Spleen (tissue), 11 donors: ENCODE measurements around the gene AHNAK2. TPM values are rescaled to one million over a fixed set of nuclear protein-coding genes. Genes with fewer than 3 reads are reported as not detected.

Experiments used
- DNase-seq: peaks from one replicate; pipeline ENCODE4 v3.0.0-alpha.2; 2020
- H3K27ac ChIP-seq, 8 donors: fragments of 200-600 bp; sonication (generic) in 7 of 8; 1 replicate in 4 of 8; 2 replicates in 4 of 8; pipeline versions ENCODE4 v1.5.0 to v1.8.0; 2016 to 2021; ENCODE audit warnings: inconsistent platforms in 4 of 8, mild to moderate bottlenecking in 4 of 8, moderate library complexity in 1 of 8
- H3K27me3 ChIP-seq, 7 donors: fragments of 200-600 bp; sonication (generic) in 6 of 7; replicated peaks in 1 of 7; 1 replicate in 4 of 7; 2 replicates in 3 of 7; pipeline versions ENCODE4 v1.5.0 to v1.8.0; 2016 to 2021; ENCODE audit warnings: inconsistent platforms in 3 of 7, mild to moderate bottlenecking in 1 of 7
- H3K36me3 ChIP-seq, 6 donors: fragments of 200-600 bp; sonication (generic) in 5 of 6; 1 replicate in 4 of 6; 2 replicates in 2 of 6; pipeline versions ENCODE4 v1.5.0 to v1.8.0; 2016 to 2021; ENCODE audit warnings: inconsistent platforms in 2 of 6
- H3K4me1 ChIP-seq, 6 donors: fragments of 200-600 bp; sonication (generic) in 5 of 6; 1 replicate in 3 of 6; 2 replicates in 3 of 6; pipeline versions ENCODE4 v1.5.0 to v1.8.0; 2016 to 2021; ENCODE audit warnings: inconsistent platforms in 3 of 6
- H3K4me3 ChIP-seq, 8 donors: fragments of 200-600 bp; sonication (generic) in 7 of 8; 1 replicate in 4 of 8; 2 replicates in 4 of 8; pipeline versions ENCODE4 v1.5.0 to v1.8.0; 2016 to 2021; ENCODE audit warnings: inconsistent platforms in 4 of 8, mild to moderate bottlenecking in 4 of 8, moderate library complexity in 2 of 8
- H3K9me3 ChIP-seq, 8 donors: fragments of 200-600 bp; sonication (generic) in 7 of 8; 1 replicate in 4 of 8; 2 replicates in 4 of 8; pipeline versions ENCODE4 v1.5.0 to v1.8.0; 2016 to 2021; ENCODE audit warnings: inconsistent platforms in 4 of 8
- CTCF ChIP-seq, 11 experiments: fragments of 200-600 bp in 7 of 11; fragments of 450-650 bp in 4 of 11; sonication (generic) in 4 of 11; IDR thresholded peaks in 8 of 11; conservative IDR thresholded peaks in 3 of 11; 1 replicate in 7 of 11; 2 replicates in 4 of 11; pipeline versions ENCODE4 v1.4.0 to v1.8.0; 2016 to 2021; ENCODE audit warnings: antibody characterized with exemption in 11 of 11, inconsistent platforms in 4 of 11, mild to moderate bottlenecking in 1 of 11
- POLR2A ChIP-seq, 3 donors: fragments of 450-650 bp; IDR thresholded peaks; one replicate each; pipeline ENCODE4 v1.5.1; 2017; ENCODE audit warnings: antibody characterized with exemption in 3 of 3, mild to moderate bottlenecking in 1 of 3
- POLR2AphosphoS5 ChIP-seq, 3 donors: sonication (generic); formaldehyde crosslinking; IDR thresholded peaks; one replicate each; pipeline ENCODE4 v1.5.1; 2017; ENCODE audit warnings: antibody characterized with exemption in 3 of 3
- WGBS, 5 donors: extraction: QIAGEN DNeasy Blood & Tissue Kit in 3 of 5; methylation state at CpG; one replicate each; pipeline versions ENCODE4 v1.1.5 to v1.1.7; 2013 to 2018; 5-methylcytosine and 5-hydroxymethylcytosine counted together
- intact Hi-C: fragments of 100-400 bp; cut with DNase I; formaldehyde crosslinking; loops from one replicate; pipeline ENCODE4 v1.15.0; 2023; ENCODE audit warnings: low total_unique reads
- polyA plus RNA-seq, 3 donors: library from polyadenylated mRNA; stranded (reverse); fragments of 200-250 nt; gene quantifications; one replicate each; pipeline ENCODE4 v1.2.1, GENCODE V29; 2013
- total RNA-seq, 7 donors: library from RNA; depleted of rRNA in 3 of 7; stranded (reverse); fragments of >200 nt in 3 of 7; fragmentation: NEBNext Ultra II Directional in 4 of 7; extraction: Animal tissue kit (Norgen Biotek cat#: 25700) in 4 of 7; gene quantifications; one replicate each; pipeline versions ENCODE4 v1.1.0 to v1.2.1, GENCODE V29; 2016 to 2021
- donor health status: healthy with polysubstance abuse.
- donor health status: DM: no; HTN: no; CAD: no; lungs with moderate emphysema.
- donor health status: DM: no; HTN: no; CAD: no.
- donor health status: Bipolar disorder and iron deficiency.
- donor health status: healthy.
- donor health status: DM: no; HTN: no; CAD: no.
- donor health status: DM: yes; HTN: yes; CAD: no.

The AHNAK2 gene
- total and polyA plus RNA-seq, 10 donors: 0.26 to 1.3 (median 0.71) TPM

DNA sequence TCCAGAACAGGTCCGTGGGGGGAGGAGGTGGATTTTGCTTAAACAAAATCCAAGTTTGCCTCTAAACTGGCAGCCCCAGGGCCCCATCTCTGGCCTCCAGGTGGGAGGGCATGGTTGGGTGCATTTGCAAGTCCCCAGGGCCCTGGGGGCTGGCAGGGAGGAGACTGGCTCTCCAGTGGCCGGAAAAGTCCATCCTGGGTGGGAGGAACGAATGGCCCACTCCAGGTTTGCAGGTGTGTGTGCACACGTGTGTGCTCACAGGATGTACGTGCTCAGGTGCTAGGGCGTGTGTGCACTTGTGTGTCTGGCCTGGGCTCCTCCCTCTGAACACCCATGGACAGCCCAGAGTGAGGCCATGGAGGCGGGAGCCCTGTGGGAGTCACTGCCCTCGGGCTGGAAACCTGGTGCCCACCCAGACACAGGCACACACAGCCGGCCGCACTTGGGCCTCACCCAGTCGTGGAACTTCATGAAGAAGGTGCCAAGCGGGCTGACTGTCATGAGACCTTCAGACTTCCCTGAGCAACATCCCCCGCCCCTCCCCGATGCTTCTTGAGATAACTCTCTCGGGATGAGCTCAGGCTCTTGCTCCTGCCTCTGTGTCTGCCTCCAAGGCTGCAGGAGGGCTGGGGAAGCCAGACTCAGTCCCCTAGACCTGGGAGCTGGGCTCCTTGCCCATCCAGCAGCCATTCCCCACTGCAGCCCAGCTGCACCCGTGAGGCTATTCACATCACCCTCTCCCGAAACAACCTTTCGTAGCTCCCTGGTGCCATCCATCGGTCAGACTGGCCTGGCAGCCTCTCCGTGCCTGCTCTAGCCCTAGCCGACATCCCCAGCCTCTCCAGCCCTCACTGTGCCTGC, 9.4 kb downstream of the AHNAK2 start:
- H3K27me3 ChIP-seq: peaks cover 0 to 69% (median 24%) of the 10 kb centered on the region in 7 donors
- peak; percentile 71 for DNase-seq
- no peaks in the 10 kb centered on the region for H3K9me3 ChIP-seq
- intact Hi-C loops: no loop called here
- H3K27ac ChIP-seq: no peak overlapping the region
- no peak for TF ChIP-seq POLR2AphosphoS5 (IDR thresholded peaks at IDR 0.05)
- TF ChIP-seq POLR2A (IDR thresholded peaks at IDR 0.05): no peak
- TF ChIP-seq CTCF (IDR thresholded peaks at IDR 0.05 in 8 of 11, conservative IDR thresholded peaks at IDR 0.05 in 3 of 11): no peak
- H3K4me3 ChIP-seq: peak overlapping the region in 2 of 8 donors; percentile 7 to 52
- 64 to 74% (median 70%) methylated on average over 13 to 21 of the region's 21 CpGs for WGBS, 5 donors
- no peaks in the 10 kb centered on the region for H3K36me3 ChIP-seq
- H3K4me1 ChIP-seq: peaks cover 7 to 29% (median 20%) of the 10 kb centered on the region in 6 donors

DNA sequence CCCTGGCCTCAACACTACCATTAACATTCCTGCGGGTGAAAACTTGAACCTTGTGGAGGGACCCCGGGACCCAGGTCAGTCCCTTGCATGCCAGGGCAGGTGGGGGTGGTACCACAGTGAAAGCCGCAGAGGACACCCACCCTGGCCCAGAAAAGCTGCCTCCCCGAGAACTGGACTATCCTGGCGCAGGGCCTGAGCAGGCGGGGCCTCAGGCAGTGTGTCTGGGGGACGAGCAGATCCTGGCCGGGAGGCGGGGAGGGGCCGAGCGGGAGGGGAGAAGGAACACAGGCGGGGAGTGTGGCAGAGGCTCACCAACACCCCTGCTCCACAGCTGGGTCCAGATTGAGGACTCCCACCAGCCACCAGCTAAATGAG, 10.0 kb downstream of the AHNAK2 start:
- H3K4me3 ChIP-seq: peak overlapping the region in 6 of 8 donors; percentile 7 to 52 (median 17)
- H3K27ac ChIP-seq: peak overlapping the region in 1 of 8 donors; percentile 47
- H3K9me3 ChIP-seq: no peaks in the 10 kb centered on the region
- peak in 1 of 3 donors; percentile 33 for TF ChIP-seq POLR2AphosphoS5 (IDR thresholded peaks at IDR 0.05)
- TF ChIP-seq CTCF (IDR thresholded peaks at IDR 0.05 in 8 of 11, conservative IDR thresholded peaks at IDR 0.05 in 3 of 11): no peak
- peaks cover 7 to 23% (median 17%) of the 10 kb centered on the region in 6 donors for H3K4me1 ChIP-seq
- intact Hi-C loops: no loop called here
- WGBS, 5 donors: 13 to 37% (median 18%) methylated on average over 9 to 12 of the region's 12 CpGs
- peak; percentile 74 for DNase-seq
- H3K36me3 ChIP-seq: no peaks in the 10 kb centered on the region
- peaks cover 0 to 65% (median 24%) of the 10 kb centered on the region in 7 donors for H3K27me3 ChIP-seq

- Histone ChIP-seq H3K4me3 (peak overlapping the region in 6 of 8 donors; percentile 7 to 52 (median 17)), H3K27me3 (peaks cover 0 to 60% (median 22%) of the 10 kb centered on the region in 7 donors), H3K4me1 (peaks cover 7 to 23% (median 16%) of the 10 kb centered on the region in 6 donors), H3K9me3 (no peaks in the 10 kb centered on the region), H3K27ac (peak overlapping the region in 1 of 8 donors; percentile 47), H3K36me3 (no peaks in the 10 kb centered on the region)
- intact Hi-C loops: no loop called here
- 3 to 8% (median 6%) methylated on average over 12 to 36 of the region's 36 CpGs for WGBS, 5 donors
- TF ChIP-seq POLR2A (IDR thresholded peaks at IDR 0.05) (no peak), CTCF (IDR thresholded peaks at IDR 0.05 in 8 of 11, conservative IDR thresholded peaks at IDR 0.05 in 3 of 11) (no peak), POLR2AphosphoS5 (IDR thresholded peaks at IDR 0.05) (peak in 1 of 3 donors; percentile 4)
- DNase-seq: peak; percentile 75
These were observed 10.6 kb downstream of the AHNAK2 start for GRCh38 chr14:104967386-104968152.
